Smooth muscle cell (in vitro differentiated cells): ENCODE data around the gene ADAMTS14. TPM values are rescaled to one million over a fixed set of nuclear protein-coding genes. Genes with fewer than 3 reads are reported as not detected.

Experiments used
- DNase-seq: peaks from one replicate; lab custom pipeline; 2025; ENCODE audit not compliant: unreplicated experiment; lab: John Stamatoyannopoulos, UW
- H2AFZ ChIP-seq: fragments of 200-600 bp; sonication (generic); 2 replicates; pipeline ENCODE4 v1.6.0; 2016; ENCODE audit warnings: antibody characterized with exemption, low read depth, mild to moderate bottlenecking
- H3F3A ChIP-seq: fragments of 200-600 bp; sonication (generic); 2 replicates; pipeline ENCODE4 v1.6.0; 2017; ENCODE audit warnings: antibody characterized with exemption, low read depth
- H3K27ac ChIP-seq: fragments of 200-600 bp; sonication (generic); 2 replicates; pipeline ENCODE4 v1.5.1; 2016; ENCODE audit warnings: low read depth, mild to moderate bottlenecking
- H3K27me3 ChIP-seq: fragments of 200-600 bp; sonication (generic); 2 replicates; pipeline ENCODE4 v1.6.1; 2016; ENCODE audit warnings: low read depth, mild to moderate bottlenecking
- H3K36me3 ChIP-seq: fragments of 200-600 bp; sonication (generic); 2 replicates; pipeline ENCODE4 v1.5.1; 2016; ENCODE audit warnings: low read depth
- H3K4me1 ChIP-seq: fragments of 200-600 bp; sonication (generic); 2 replicates; pipeline ENCODE4 v1.5.1; 2016; ENCODE audit warnings: low read depth
- H3K4me2 ChIP-seq: fragments of 200-600 bp; sonication (generic); 2 replicates; pipeline ENCODE4 v1.6.0; 2016; ENCODE audit warnings: mild to moderate bottlenecking
- H3K4me3 ChIP-seq: fragments of 200-600 bp; sonication (generic); 2 replicates; pipeline ENCODE4 v1.5.1; 2016; ENCODE audit warnings: mild to moderate bottlenecking
- H3K79me2 ChIP-seq: fragments of 200-600 bp; sonication (generic); 2 replicates; pipeline ENCODE4 v1.6.0; 2016; ENCODE audit warnings: low read depth, mild to moderate bottlenecking
- H3K9ac ChIP-seq: fragments of 200-600 bp; sonication (generic); 2 replicates; pipeline ENCODE4 v1.6.0; 2016; ENCODE audit warnings: low read depth
- H3K9me3 ChIP-seq: fragments of 200-600 bp; sonication (generic); replicated peaks from 2 replicates; pipeline ENCODE4 v1.5.1; 2016; ENCODE audit warnings: low read depth
- H4K20me1 ChIP-seq: fragments of 200-600 bp; sonication (generic); 2 replicates; pipeline ENCODE4 v1.6.0; 2016; ENCODE audit warnings: low read depth
- WGBS: methylation state at CpG from one replicate; pipeline ENCODE4 v1.1.7; 2016; ENCODE audit warnings: low lambda C conversion rate; 5-methylcytosine and 5-hydroxymethylcytosine counted together
- polyA plus RNA-seq: library from polyadenylated mRNA; unstranded; fragments of >200 nt; fragmentation: Nextera tagmentation; extraction: Ambion mirVana; gene quantifications from 2 replicates; pipeline ENCODE4 v1.2.1, GENCODE V29; 2016
- total RNA-seq: library from RNA; depleted of rRNA; stranded (reverse); fragments of >200 nt; gene quantifications from 2 replicates; pipeline ENCODE4 v1.2.3, GENCODE V29; 2014
- TF ChIP-seq, protein P1 (sequence below): fragments of 200-600 bp; sonication (generic); IDR thresholded peaks from 2 replicates; pipeline ENCODE4 v1.5.1; 2017; ENCODE audit warnings: borderline replicate concordance, mild to moderate bottlenecking, antibody characterized with exemption; ENCODE audit not compliant: insufficient read depth, poor library complexity, severe bottlenecking

Gene ADAMTS14
- total and polyA plus RNA-seq, 2 experiments from 2014 or later = 6.3 to 10.1 TPM

DNA sequence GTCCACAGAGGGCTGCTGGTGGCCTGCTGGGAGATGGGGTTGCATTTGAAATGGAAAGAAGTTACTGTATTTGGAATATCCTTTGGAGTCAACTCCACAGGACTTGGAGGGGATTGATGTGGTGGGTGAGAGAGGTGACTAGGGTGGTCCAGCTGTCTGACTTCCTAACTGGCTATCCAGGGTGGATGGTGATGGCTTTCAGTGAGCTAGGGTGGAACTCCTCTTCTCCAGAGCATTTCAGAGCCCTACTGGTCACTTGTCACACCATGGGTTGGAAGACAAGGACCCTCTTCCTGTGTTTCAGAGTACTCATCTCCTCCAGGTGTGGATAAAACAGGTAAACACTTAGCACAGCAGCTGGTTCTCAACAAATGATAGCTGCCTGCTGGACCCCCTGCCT, 3.3 kb upstream of the ADAMTS14 start:
- H3F3A ChIP-seq = peaks cover 21% of the 10 kb centered on the region
- no peak overlapping the region for H3K4me3 ChIP-seq
- no peak overlapping the region for H2AFZ ChIP-seq
- no peaks in the 10 kb centered on the region for H3K9me3 ChIP-seq
- H3K9ac ChIP-seq = no peak overlapping the region
- no peaks in the 10 kb centered on the region for H3K36me3 ChIP-seq
- no peaks in the 10 kb centered on the region for H3K27me3 ChIP-seq
- no peaks in the 10 kb centered on the region for H3K79me2 ChIP-seq
- no peak overlapping the region for H3K27ac ChIP-seq
- TF ChIP-seq, protein P1, sequence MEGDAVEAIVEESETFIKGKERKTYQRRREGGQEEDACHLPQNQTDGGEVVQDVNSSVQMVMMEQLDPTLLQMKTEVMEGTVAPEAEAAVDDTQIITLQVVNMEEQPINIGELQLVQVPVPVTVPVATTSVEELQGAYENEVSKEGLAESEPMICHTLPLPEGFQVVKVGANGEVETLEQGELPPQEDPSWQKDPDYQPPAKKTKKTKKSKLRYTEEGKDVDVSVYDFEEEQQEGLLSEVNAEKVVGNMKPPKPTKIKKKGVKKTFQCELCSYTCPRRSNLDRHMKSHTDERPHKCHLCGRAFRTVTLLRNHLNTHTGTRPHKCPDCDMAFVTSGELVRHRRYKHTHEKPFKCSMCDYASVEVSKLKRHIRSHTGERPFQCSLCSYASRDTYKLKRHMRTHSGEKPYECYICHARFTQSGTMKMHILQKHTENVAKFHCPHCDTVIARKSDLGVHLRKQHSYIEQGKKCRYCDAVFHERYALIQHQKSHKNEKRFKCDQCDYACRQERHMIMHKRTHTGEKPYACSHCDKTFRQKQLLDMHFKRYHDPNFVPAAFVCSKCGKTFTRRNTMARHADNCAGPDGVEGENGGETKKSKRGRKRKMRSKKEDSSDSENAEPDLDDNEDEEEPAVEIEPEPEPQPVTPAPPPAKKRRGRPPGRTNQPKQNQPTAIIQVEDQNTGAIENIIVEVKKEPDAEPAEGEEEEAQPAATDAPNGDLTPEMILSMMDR = no peak
- H4K20me1 ChIP-seq = no peaks in the 10 kb centered on the region
- H3K4me1 ChIP-seq = peaks cover 15% of the 10 kb centered on the region
- no peak for DNase-seq
- H3K4me2 ChIP-seq = no peak overlapping the region

GRCh38 chr10:70669732-70670317, 2.5 kb upstream of the ADAMTS14 start:
- no peak overlapping the region for H3K4me2 ChIP-seq
- H3K27ac ChIP-seq = no peak overlapping the region
- H3K36me3 ChIP-seq = no peaks in the 10 kb centered on the region
- H2AFZ ChIP-seq = no peak overlapping the region
- H3K4me1 ChIP-seq = peaks cover 11% of the 10 kb centered on the region
- no peaks in the 10 kb centered on the region for H3K9me3 ChIP-seq
- no peak overlapping the region for H3K4me3 ChIP-seq
- peaks cover 15% of the 10 kb centered on the region for H3F3A ChIP-seq
- WGBS = 91% methylated on average over 7 of the region's 7 CpGs
- TF ChIP-seq, protein P1 = no peak
- H3K79me2 ChIP-seq = no peaks in the 10 kb centered on the region
- H3K27me3 ChIP-seq = no peaks in the 10 kb centered on the region
- H4K20me1 ChIP-seq = no peaks in the 10 kb centered on the region
- H3K9ac ChIP-seq = no peak overlapping the region
- no peak for DNase-seq

DNA sequence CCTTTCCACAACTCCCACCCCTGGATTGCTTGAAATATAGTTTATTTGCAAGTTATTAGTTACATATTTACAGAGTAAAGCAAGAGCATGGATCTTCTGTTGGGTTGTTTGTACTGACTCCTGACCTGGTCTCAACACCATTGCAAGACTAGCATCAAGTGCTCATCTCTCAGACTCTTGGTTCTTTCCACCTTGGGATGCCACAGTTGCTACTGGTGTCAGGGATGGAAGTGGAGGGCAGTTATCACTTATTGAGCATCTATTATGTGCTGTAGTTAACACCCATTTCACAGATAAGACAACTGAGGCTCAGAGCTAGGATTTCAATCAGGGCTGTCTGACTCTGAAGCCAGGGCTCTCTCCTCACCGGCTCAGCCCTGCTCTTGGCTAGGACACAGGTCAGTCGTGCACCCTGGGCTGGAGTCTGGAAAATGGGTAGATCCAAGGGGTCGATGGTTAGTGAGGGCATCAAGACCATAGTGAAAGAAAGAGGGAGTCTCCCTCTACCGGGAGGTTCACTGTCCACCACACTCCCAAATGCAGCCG, 614 bp upstream of the ADAMTS14 start:
- Histone ChIP-seq H3K27me3 (no peaks in the 10 kb centered on the region), H3K9ac (peak overlapping the region; percentile 71), H3F3A (peaks cover 7% of the 10 kb centered on the region), H3K9me3 (no peaks in the 10 kb centered on the region), H3K4me1 (peaks cover 4% of the 10 kb centered on the region), H3K79me2 (no peaks in the 10 kb centered on the region), H4K20me1 (no peaks in the 10 kb centered on the region), H3K36me3 (no peaks in the 10 kb centered on the region), H3K27ac (peak overlapping the region; percentile 46), H3K4me2 (peak overlapping the region; percentile 95), H2AFZ (peak overlapping the region; percentile 81), H3K4me3 (peak overlapping the region; percentile 51)
- no peak for DNase-seq
- 56% methylated on average over 5 of the region's 5 CpGs for WGBS
- TF ChIP-seq, protein P1 = no peak
